Activated CD8-positive, alpha-beta memory T cell treated with anti-CD3 and anti-CD28 coated beads, Interleukin-2, amount 50 U/mL, for 24 hours (primary cell): Measurements from ENCODE around the gene NALCN.
"Not testable (repeated sequence)": the region's sequence is repeated elsewhere in the genome, so short reads cannot be mapped to it uniquely, and the experiment has no call there.

ENCODE experiments used
- DNase-seq: peaks from one replicate; pipeline ENCODE4 v3.0.0-alpha.2; 2020; ENCODE audit errors: extremely low read depth

The NALCN gene

GRCh38 chr13:101341464-101341863, 74.8 kb downstream of the NALCN start:
- no peak for DNase-seq

GRCh38 chr13:101339202-101339601, 77.1 kb downstream of the NALCN start:
- DNase-seq, result no peak

DNA sequence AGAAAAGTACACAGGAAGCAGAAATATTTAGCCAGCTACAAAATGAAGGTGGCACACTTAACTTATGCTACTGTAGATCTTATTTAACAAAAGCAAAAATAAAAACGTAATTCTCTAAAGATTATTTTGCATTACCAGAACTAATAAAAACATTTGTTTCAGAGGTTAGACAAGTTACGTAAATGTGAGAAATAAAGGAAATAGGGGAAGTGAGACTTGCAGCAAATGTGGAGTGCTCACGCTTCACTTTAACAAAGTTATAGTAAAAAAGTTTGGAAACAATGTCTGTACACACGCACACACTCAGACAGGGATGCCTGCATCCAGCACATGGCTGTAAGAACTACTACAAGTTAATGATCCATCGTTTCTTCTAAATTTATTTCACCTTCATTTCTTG, 83.7 kb downstream of the NALCN start:
- no peak for DNase-seq

DNA sequence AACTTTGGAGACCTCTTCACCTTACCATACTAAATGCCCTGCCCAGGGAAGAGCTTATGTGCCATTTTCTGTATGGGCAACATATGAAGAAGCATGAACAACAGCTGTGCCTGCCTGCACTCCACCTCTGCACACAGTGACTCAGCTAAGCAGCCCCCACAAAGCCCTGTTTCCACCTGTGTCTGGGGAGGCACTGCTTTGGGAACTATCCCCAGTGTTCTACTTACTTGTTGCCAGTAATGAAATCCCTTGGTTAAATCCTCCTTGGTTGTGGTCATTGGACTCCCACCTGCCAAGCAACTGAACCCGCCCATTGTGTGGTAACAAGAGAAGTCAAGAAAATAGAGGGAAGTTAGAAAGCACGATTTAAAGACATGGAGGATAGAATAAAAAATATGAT, 84.6 kb downstream of the NALCN start:
- no peak for DNase-seq

GRCh38 chr13:101327871-101328270, 88.4 kb downstream of the NALCN start:
- no peak for DNase-seq

DNA sequence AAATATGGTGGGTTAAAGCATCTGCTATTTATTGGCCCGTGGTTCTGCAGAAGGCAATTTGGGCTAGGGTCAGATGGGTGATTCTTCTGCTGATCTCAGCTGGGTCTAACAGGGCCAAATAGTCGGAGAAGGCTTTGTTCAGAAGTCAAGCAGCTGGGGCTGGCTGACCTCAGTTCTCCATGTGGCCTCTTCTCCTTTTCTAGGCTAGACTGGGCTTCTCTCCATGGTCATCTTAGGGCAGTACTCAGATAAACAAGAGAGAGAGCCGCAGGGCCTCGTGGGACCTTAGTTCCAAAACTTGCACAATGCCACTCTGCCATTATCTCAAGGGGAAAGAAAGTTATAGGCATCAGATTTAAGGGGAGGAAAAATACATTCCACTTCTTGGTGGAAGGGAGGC, 89.6 kb downstream of the NALCN start:
- no peak for DNase-seq

DNA sequence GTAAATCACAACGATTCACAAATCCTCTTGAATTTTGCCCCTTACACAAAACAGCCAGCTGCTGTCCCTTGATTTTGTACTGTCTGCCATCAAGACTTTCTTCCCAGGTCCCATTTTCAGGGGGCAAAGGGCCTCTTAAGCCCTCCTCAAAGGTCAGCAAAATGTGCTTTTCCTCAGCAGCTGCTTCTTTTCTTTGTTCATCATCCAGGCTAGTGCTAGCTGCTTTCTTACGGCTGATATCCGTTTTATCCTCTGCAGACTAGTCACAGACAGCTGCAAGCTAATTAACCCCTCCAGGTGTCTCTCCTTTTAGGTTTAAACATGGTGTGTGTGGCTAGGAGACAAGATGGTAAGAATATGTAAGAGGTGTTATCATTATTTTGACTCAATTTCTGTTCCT, 90.9 kb downstream of the NALCN start:
- no peak for DNase-seq

- DNase-seq, result no peak
Measured at GRCh38 chr13:101323601-101324000, 92.7 kb downstream of the NALCN start.

- DNase-seq, result no peak
Measured at GRCh38 chr13:101317986-101318523, 98.3 kb downstream of the NALCN start.

DNA sequence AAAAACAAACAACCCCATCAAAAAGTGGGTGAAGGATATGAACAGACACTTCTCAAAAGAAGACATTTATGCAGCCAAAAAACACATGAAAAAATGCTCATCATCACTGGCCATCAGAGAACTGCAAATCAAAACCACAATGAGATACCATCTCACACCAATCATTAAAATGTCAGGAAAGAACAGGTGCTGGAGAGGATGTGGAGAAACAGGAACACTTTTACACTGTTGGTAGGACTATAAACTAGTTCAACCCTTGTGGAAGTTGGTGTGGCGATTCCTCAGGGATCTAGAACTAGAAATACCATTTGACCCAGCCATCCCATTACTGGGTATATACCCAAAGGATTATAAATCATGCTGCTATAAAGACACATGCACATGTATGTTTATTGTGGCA, 102.8 kb downstream of the NALCN start:
- not testable (repeated sequence) for DNase-seq

DNA sequence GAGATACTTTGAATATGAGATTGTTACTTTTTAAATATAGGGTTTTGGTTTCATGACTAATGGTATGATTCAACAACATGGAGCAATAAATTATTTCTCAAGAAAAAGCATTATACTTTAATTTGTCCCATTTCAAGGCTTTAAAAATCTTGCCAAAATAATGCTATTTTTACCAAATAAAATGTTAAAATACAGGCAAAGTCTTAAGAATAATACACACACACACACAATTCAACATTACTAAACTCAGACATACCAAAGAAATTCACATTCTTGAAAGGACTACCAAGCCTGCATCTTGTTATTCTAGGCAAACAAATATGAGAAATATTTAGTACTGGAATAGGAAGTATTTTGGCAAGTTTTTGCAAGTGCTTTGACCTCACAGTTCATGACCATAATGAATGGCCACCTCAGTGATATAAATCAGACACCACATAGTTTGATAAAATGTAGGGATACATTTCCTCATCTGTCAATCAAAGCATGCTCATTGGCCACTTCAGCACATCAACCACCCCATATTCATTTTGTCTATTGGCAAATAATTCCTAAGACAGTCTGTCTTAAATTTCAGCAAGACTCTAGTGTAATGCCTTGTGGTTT, 107.2 kb downstream of the NALCN start:
- DNase-seq, result no peak

DNA sequence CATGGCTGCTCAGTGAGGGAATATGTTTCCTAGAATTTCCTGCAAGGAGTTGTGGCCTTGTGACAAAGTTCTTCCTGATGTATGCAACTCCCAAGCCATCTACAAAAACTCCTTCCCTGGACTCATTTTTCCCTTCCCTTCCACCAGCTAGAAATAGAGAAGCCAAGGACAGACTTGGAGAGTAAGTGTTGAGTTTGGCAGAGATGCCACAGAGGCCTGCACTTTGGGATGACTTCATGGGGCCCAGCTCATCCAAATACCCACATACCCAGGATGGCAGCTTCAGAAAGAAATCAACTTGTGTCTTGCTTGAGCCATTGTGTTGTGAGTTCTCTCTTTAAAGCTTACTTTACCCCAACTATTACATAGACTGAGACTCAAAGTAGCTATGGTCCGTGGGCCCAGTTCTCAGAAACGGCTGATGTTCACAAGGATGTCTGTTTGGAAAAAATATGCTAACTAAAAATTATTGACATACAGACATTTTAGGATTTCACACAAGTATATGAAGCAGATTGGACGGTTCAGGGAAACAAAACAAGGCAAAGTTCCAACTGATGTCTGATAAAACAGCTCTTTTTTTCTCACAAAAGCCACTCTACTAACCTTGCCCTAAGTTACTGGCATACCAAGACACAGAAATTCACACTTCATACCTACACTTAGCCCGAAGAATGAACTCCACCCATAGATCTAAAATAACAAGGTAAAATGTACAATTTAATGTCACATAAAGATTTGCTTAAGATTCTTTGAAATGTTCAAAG, 107.9 kb downstream of the NALCN start:
- DNase-seq, result no peak

GRCh38 chr13:101307181-101307701, 109.1 kb downstream of the NALCN start:
- DNase-seq, result no peak

- DNase-seq, result no peak
Measured at GRCh38 chr13:101306773-101307172, 109.5 kb downstream of the NALCN start.

- no peak for DNase-seq
Measured at GRCh38 chr13:101305981-101306411, 110.3 kb downstream of the NALCN start.

- DNase-seq, result no peak
Measured at GRCh38 chr13:101303521-101303920, 112.8 kb downstream of the NALCN start.

DNA sequence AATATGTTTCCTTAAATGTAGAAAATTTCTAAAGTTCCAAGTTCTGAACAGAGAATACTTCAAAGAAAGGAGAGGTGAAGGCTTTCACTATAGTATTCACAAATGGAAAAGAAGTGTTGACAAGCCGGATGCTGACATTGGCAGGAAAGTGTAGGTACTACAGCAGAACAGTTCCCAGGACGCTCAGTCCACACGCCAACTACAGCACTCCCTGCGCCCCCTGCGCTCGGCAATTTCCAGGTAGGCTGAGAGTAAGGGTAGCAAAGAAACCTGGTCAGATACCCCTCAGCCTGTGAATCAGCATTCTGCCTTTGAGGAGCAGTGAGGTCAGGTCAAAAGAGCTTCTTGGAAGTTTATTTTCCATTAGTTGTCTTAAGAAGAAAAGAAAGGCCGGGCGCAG, 115.3 kb downstream of the NALCN start:
- DNase-seq, result no peak

GRCh38 chr13:101300531-101300930, 115.8 kb downstream of the NALCN start:
- no peak for DNase-seq

- no peak for DNase-seq
Measured at GRCh38 chr13:101298517-101298916, 117.8 kb downstream of the NALCN start.

DNA sequence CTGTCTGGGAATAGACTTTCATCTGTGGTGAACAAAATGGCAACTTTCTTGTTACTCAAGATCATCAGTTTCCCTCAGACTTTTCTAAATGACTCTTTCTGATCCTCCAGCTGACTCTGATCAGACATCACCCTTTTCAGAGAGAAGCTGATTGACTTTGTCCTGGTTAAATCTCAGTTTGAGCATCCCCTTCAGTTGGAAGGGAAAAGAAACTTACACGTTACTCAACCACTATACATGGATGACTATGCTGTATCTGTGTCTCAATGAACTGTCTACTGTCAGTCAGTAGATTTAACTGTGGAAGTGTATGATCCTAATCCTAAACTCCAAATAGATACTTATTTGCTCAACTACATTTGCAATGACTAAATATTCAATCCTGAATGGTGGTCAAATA, 118.5 kb downstream of the NALCN start:
- no peak for DNase-seq

- no peak for DNase-seq
Measured at GRCh38 chr13:101292711-101293110, 123.6 kb downstream of the NALCN start.

DNA sequence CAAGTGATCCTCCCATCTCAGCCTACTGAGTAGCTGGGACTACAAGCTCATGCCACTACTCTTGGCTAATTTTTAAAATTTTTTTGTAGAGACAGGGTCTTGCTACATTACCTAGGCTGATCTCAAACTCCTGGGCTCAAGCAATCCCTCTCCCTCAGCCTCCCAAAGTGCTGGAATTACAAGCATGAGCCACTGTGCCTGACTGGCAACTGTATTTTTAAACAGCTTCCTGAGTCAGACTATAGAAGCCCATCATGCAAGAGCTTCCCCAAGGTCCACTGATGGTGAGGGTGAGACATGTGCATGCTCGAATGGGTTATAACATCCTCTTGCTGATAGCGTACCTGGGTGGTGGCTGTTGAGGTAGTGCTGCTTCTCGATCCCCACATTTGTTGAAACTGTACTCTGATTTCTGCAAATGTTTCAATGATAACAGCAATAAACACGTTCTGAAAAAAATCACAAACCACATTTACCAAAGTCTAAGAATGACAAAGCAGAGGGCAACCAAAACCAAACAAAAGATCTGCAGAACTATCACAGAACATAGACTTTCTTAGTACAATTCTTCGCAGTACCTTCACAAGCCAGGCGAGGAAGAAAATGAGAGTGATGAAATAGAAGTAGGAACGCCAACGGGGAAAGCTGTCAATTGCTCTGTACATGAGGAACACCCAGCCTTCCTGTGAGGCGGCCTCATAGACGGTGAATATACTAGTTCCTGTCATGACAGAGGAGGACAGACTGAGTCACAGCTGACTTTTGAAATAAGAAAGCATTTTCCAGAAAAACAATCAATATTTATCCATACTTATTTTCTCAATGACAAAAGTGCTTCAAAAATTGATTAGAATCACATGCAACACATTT, 124.4 kb downstream of the NALCN start:
- no peak for DNase-seq
